NAMALWA (cell line): ENCODE data around the gene ZNF488.
"Not testable (repeated sequence)": the region's sequence is repeated elsewhere in the genome, so short reads cannot be mapped to it uniquely, and the experiment has no call there.

Source experiments
- DNase-seq: peaks from one replicate; pipeline ENCODE4 v3.0.0-alpha.2; 2015; ENCODE audit warnings: low spot score

Gene ZNF488

GRCh38 chr10:47384148-47384921, at the start of gene ZNF488:
Gene ZNF488 (minus strand): TSS chr10:47384293. CDS start chr10:47368829, 15,464 bp downstream.
- DNase-seq = peak; percentile 84

- DNase-seq = no peak
These were observed 41.8 kb upstream of the ZNF488 start for GRCh38 chr10:47425813-47426419.

- no peak for DNase-seq
These were observed 40.1 kb upstream of the ZNF488 start for GRCh38 chr10:47424231-47424630.

GRCh38 chr10:47423476-47423875, 39.4 kb upstream of the ZNF488 start:
- DNase-seq = no peak

- DNase-seq = no peak
These were observed 37.2 kb upstream of the ZNF488 start for GRCh38 chr10:47421057-47421952.

GRCh38 chr10:47420305-47421056, 36.4 kb upstream of the ZNF488 start:
- DNase-seq = no peak

- DNase-seq = no peak
These were observed 35.3 kb upstream of the ZNF488 start for GRCh38 chr10:47419421-47419820.

GRCh38 chr10:47418966-47419365, 34.9 kb upstream of the ZNF488 start:
- no peak for DNase-seq

GRCh38 chr10:47418321-47418720, 34.2 kb upstream of the ZNF488 start:
- no peak for DNase-seq

GRCh38 chr10:47416305-47417218, 32.5 kb upstream of the ZNF488 start:
- not testable (repeated sequence) for DNase-seq

- DNase-seq = no peak
These were observed 31.6 kb upstream of the ZNF488 start for GRCh38 chr10:47415520-47416304.

- no peak for DNase-seq
These were observed 30.8 kb upstream of the ZNF488 start for GRCh38 chr10:47414752-47415519.

- DNase-seq = no peak
These were observed 30.1 kb upstream of the ZNF488 start for GRCh38 chr10:47414227-47414592.

GRCh38 chr10:47413531-47414226, 29.6 kb upstream of the ZNF488 start:
- DNase-seq = no peak

- no peak for DNase-seq
These were observed 28.8 kb upstream of the ZNF488 start for GRCh38 chr10:47412869-47413268.

- no peak for DNase-seq
These were observed 28.2 kb upstream of the ZNF488 start for GRCh38 chr10:47412177-47412730.

GRCh38 chr10:47410862-47411261, 26.8 kb upstream of the ZNF488 start:
- no peak for DNase-seq

- DNase-seq = no peak
These were observed 26.2 kb upstream of the ZNF488 start for GRCh38 chr10:47410271-47410670.
